NCI-H345 treated with DMSO at 0.1 percent for 48 hours (cell line): ENCODE measurements around the gene PCDHGB3.
"Not testable (repeated sequence)": the region's sequence is repeated elsewhere in the genome, so short reads cannot be mapped to it uniquely, and the experiment has no call there.

Experiments
- DNase-seq: peaks from one replicate; lab custom pipeline; 2025; ENCODE audit not compliant: unreplicated experiment; lab: John Stamatoyannopoulos, UW

Gene PCDHGB3

GRCh38 chr5:141369994-141370848, at the start of gene PCDHGB3:
Gene PCDHGB3 (plus strand): TSS chr5:141370242. CDS start chr5:141370395, 153 bp downstream.
- DNase-seq, result no peak

GRCh38 chr5:141322261-141322660, 47.8 kb upstream of the PCDHGB3 start:
- no peak for DNase-seq

- peak; percentile 35 for DNase-seq
Observed at GRCh38 chr5:141326088-141326854, 43.8 kb upstream of the PCDHGB3 start.

DNA sequence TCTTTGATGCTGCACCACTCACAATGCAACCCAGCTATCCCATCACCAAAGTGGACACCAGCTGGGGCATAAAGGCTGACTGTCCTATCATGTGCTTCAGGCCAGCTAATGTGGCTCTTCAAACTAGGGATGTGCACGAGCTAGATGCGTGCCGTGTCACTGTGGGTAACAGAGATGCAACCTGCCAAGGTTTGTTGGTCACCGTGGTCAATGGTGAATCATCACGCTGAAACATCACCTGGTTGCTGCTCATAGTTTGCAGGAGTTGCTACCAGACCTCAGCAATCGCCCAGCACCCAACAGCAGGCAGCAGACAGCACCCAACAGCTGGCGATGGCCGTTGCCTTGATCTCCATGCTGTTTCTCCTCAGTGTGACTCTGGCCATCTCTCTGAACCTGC, 41.8 kb upstream of the PCDHGB3 start:
- DNase-seq, result no peak

GRCh38 chr5:141330299-141331080, 39.6 kb upstream of the PCDHGB3 start, which contains the start of gene PCDHGA1:
Gene PCDHGA1 (plus strand): TSS chr5:141330514.
- DNase-seq, result no peak

GRCh38 chr5:141332571-141332970, 37.5 kb upstream of the PCDHGB3 start:
- DNase-seq, result not testable (repeated sequence)

GRCh38 chr5:141338538-141339306, 31.3 kb upstream of the PCDHGB3 start, which contains the start of gene PCDHGA2:
Gene PCDHGA2 (plus strand): TSS chr5:141338760.
- no peak for DNase-seq

DNA sequence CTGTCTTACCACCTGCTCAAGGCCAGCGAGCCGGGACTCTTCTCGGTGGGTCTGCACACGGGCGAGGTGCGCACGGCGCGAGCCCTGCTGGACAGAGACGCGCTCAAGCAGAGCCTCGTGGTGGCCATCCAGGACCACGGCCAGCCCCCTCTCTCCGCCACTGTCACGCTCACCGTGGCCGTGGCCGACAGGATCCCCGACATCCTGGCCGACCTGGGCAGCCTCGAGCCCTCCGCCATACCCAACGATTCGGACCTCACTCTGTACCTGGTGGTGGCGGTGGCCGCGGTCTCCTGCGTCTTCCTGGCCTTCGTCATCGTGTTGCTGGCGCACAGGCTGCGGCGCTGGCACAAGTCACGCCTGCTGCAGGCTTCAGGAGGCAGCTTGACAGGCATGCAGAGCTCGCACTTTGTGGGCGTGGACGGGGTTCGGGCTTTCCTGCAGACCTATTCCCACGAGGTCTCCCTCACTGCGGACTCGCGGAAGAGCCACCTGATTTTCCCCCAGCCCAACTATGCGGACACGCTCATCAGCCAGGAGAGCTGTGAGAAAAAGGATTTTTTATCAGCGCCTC, 29.2 kb upstream of the PCDHGB3 start:
- DNase-seq, result not testable (repeated sequence)

DNA sequence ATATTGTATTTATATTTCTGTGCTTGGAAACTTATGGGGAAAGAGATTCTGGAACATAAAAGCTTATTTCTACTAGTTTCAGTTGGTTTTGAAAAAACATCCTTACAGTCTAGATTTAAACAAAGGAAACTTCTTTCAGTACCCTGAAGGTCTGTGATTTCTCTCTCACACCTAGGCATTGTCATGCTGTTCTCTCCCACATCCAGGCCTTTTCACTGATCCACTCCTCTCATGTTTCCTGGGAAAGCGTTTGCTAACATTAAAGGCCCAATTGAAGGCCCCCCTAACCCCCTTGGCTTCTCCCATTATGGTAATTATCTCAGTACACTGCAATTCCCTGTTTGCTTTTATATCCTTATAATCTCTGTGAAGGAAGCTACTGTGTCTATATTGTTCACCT, 27.3 kb upstream of the PCDHGB3 start:
- no peak for DNase-seq

DNA sequence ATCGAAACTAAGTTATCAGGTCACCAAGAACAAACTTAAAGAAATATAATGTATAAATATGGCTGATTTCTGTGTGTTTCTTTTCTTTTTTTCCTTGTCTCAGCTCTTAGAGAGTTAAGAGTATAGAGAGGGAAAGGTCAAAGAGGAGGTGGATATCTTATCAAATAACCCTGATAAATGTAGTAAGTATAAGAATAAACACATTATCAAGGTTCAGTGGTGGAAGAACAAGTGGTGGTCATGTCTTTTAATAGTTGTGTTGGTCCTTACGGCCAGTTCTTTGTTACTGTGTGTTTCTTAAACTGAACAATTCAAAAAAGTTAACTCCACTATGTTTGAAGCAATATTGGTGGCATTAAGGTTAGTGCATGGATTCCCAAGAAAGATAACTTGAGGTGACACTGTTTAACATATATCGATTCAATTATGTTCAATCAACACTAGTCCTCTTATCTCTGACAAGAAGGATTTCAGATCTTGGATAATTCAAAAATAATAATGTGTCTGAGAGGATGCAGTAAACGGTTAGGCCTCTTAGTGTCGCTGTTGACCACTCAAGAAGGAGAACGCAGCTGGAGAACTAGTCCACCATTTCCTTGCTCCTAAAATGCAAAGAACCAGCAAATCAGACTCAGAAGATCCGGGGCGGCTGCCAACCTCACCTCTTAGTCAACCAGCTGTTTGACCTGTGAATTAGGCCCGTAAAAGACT, 26.6 kb upstream of the PCDHGB3 start, which contains the start of gene PCDHGA3:
PCDHGA3 (plus strand) TSS at position 588 of the 711 bp plus-strand sequence. CDS start 205 bp downstream, outside the sequence.
- DNase-seq, result no peak

DNA sequence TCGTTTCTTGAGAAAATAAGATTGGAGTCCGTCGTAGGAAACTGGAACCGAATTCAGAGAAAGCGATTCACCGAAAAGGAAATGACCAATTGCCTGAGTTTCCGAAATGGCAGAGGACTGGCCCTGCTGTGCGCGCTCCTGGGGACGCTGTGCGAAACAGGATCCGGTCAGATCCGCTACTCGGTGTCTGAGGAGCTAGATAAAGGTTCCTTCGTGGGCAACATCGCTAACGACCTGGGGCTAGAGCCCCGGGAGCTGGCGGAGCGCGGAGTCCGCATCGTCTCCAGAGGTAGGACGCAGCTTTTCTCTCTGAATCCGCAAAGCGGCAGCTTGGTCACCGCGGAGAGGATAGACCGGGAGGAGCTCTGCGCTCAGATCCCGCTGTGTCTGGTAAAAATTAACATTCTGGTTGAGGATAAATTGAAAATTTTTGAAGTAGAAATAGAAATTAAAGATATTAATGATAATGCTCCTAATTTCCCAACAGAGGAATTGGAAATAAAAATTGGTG, 26.0 kb upstream of the PCDHGB3 start:
- DNase-seq, result no peak

DNA sequence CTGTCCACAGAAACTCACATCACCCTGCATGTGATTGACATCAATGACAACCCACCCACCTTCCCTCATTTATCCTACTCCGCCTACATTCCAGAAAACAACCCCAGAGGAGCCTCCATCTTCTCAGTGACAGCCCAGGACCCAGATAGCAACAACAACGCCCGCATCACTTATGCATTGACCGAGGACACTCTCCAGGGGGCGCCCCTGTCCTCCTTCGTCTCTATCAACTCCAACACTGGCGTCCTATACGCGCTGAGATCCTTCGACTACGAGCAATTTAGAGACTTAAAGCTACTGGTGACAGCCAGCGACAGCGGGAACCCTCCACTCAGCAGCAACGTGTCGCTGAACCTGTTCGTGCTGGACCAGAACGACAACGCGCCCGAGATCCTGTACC, 24.7 kb upstream of the PCDHGB3 start:
- DNase-seq, result no peak

DNA sequence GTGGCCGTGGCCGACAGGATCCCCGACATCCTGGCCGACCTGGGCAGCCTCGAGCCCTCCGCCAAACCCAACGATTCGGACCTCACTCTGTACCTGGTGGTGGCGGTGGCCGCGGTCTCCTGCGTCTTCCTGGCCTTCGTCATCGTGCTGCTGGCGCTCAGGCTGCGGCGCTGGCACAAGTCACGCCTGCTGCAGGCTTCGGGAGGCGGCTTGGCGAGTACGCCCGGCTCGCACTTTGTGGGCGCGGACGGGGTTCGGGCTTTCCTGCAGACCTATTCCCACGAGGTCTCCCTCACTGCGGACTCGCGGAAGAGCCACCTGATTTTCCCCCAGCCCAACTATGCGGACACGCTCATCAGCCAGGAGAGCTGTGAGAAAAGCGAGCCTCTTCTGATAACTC, 24.0 kb upstream of the PCDHGB3 start:
- DNase-seq, result not testable (repeated sequence)

DNA sequence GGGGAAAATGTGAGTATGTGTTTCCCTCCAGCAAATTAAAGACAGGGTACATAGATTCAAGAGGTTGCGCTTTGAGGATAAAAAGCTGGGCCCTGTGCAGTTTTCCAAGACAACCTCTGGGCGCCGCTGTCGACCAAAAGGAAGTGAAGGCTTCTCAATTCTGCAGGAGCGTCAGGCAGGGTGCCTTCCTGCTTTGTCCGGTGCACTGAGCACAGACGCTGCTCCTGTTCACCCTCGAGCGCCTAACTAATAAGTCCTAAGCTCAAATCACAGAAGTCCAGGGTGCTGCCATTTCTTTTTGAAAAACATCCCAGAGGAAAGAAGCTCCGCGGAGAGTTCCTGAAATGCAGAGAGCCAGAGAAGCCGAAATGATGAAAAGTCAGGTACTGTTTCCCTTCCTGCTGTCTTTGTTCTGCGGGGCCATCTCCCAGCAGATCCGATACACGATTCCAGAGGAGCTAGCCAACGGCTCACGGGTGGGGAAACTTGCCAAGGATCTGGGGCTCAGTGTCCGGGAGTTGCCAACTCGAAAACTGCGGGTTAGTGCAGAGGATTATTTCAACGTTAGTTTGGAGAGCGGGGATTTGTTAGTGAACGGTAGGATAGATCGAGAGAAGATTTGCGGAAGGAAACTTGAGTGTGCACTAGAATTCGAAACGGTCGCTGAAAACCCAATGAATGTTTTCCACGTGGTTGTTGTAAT, 20.0 kb upstream of the PCDHGB3 start, which contains the start of gene PCDHGB1:
PCDHGB1 (plus strand) TSS at position 183 of the 703 bp plus-strand sequence; CDS start at position 345, 162 bp downstream.
- peak; percentile 76 for DNase-seq

GRCh38 chr5:141351591-141351990, 18.5 kb upstream of the PCDHGB3 start:
- no peak for DNase-seq

DNA sequence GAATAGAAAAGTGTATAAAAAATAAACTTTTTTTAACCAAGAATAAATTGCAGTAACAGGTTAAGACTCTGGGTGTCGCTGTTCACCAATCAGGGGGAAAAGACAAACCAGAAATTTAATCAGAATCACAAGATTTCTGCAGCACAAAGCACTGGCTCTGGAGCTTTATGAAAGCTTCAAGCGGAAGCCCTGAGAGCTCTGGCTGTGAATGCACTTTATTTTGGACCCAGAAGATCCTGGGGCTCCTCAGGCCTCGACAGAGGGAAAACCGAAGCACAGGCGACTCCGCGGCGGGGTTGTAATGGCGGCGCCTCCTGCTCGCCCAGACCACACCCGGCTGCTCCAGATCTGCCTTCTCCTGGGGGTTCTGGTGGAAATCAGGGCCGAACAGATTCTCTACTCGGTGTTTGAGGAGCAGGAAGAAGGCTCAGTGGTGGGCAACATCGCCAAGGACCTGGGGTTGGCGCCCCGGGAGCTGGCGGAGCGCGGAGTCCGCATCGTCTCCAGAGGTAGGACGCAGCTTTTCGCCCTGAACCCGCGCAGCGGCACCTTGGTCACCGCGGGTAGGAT, 15.1 kb upstream of the PCDHGB3 start, which contains the start of gene PCDHGA4:
PCDHGA4 (plus strand) TSS at position 122 of the 570 bp plus-strand sequence; CDS start at position 209, 87 bp downstream.
- no peak for DNase-seq

- DNase-seq, result no peak
Observed at GRCh38 chr5:141355641-141356040, 14.4 kb upstream of the PCDHGB3 start.

- no peak for DNase-seq
Observed at GRCh38 chr5:141356133-141356532, 13.9 kb upstream of the PCDHGB3 start.
